HepG2 (cell line): ENCODE data around the gene ZNF23. TPM values are rescaled to one million over a fixed set of nuclear protein-coding genes. Genes with fewer than 3 reads are reported as not detected.

ENCODE experiments used
- CEBPB ChIP-seq: IDR thresholded peaks from 2 replicates; pipeline ENCODE4 v1.6.1; 2011; ENCODE audit warnings: low read depth, low read length, improper control_type of control experiment, borderline replicate concordance
- FOXO1 ChIP-seq: sonication (generic); formaldehyde crosslinking; IDR thresholded peaks from 2 replicates; pipeline ENCODE4 v1.4.0; 2020; ENCODE audit warnings: missing genetic modification reagents
- KDM1A ChIP-seq: IDR thresholded peaks from 2 replicates; pipeline ENCODE4 v1.6.1; 2016; ENCODE audit warnings: missing compliant biosample characterization
- NCOA2 ChIP-seq: sonication (generic); formaldehyde crosslinking; IDR thresholded peaks from 2 replicates; pipeline ENCODE4 v1.8.0; 2022; ENCODE audit warnings: inconsistent platforms
- NR3C1 ChIP-seq: sonication (generic); formaldehyde crosslinking; IDR thresholded peaks from 2 replicates; pipeline ENCODE4 v1.4.0; 2020; ENCODE audit warnings: missing genetic modification reagents
- REPIN1 ChIP-seq: sonication (generic); formaldehyde crosslinking; IDR thresholded peaks from 2 replicates; pipeline ENCODE4 v1.8.0; 2022; ENCODE audit warnings: missing genetic modification reagents, low read depth, mild to moderate bottlenecking, borderline replicate concordance
- SOX13 ChIP-seq, 3 experiments: fragments of 450-650 bp in 1 of 3; sonication (generic) in 1 of 3; formaldehyde crosslinking in 1 of 3; IDR thresholded peaks in 2 of 3; conservative IDR thresholded peaks in 1 of 3; 2 replicates each; pipeline versions ENCODE4 v1.5.0 to v1.6.1; 2016 to 2020; ENCODE audit warnings: antibody characterized with exemption in 1 of 3, mild to moderate bottlenecking in 1 of 3, missing compliant biosample characterization in 1 of 3, missing genetic modification reagents in 1 of 3, moderate library complexity in 1 of 3
- THAP11 ChIP-seq: IDR thresholded peaks from 2 replicates; pipeline ENCODE4 v1.6.1; 2016; ENCODE audit warnings: missing biosample characterization, missing genetic modification reagents
- U2AF1 ChIP-seq: fragments of 200-400 bp; formaldehyde crosslinking; optimal IDR thresholded peaks from 2 replicates; pipeline ENCODE3; 2017; ENCODE audit warnings: mild to moderate bottlenecking, low read depth, low read length
- ZBTB7A ChIP-seq: sonication (generic); formaldehyde crosslinking; IDR thresholded peaks from 2 replicates; pipeline ENCODE4 v1.8.0; 2022; ENCODE audit warnings: mild to moderate bottlenecking, missing genetic modification reagents
- ZFP36L2 ChIP-seq: sonication (generic); formaldehyde crosslinking; IDR thresholded peaks from 2 replicates; pipeline ENCODE4 v1.4.0; 2020; ENCODE audit warnings: missing genetic modification reagents
- ZKSCAN8 ChIP-seq: IDR thresholded peaks from 2 replicates; pipeline ENCODE4 v1.6.1; 2016; ENCODE audit warnings: borderline replicate concordance, missing genetic modification reagents, missing compliant biosample characterization
- ZNF256 ChIP-seq: sonication (generic); formaldehyde crosslinking; conservative IDR thresholded peaks from 2 replicates; pipeline ENCODE4 v1.4.0; 2020; ENCODE audit warnings: missing genetic modification reagents
- ZNF749 ChIP-seq: sonication (generic); formaldehyde crosslinking; IDR thresholded peaks from 2 replicates; pipeline ENCODE4 v1.8.0; 2022; ENCODE audit warnings: mild to moderate bottlenecking, missing genetic modification reagents, moderate library complexity, borderline replicate concordance
- ZNF777 ChIP-seq: sonication (generic); formaldehyde crosslinking; IDR thresholded peaks from 2 replicates; pipeline ENCODE4 v1.4.0; 2020; ENCODE audit warnings: missing genetic modification reagents
- ZNF792 ChIP-seq: IDR thresholded peaks from 2 replicates; pipeline ENCODE4 v1.6.1; 2016
- ZNF879 ChIP-seq: sonication (generic); formaldehyde crosslinking; IDR thresholded peaks from 2 replicates; pipeline ENCODE4 v1.8.1; 2023; ENCODE audit warnings: missing genetic modification reagents
- polyA plus RNA-seq, 8 experiments: library from polyadenylated mRNA; depleted of rRNA in 3 of 8; stranded (reverse) in 7 of 8; unstranded in 1 of 8; fragments of >200 nt; fragmentation: Illumina TruSeq in 4 of 8; extraction: Trizol in 4 of 8; gene quantifications; 2 replicates each; pipeline versions ENCODE4 v1.2.1 to v1.2.3, GENCODE V29; 2011 to 2016; ENCODE audit warnings: low read depth in 4 of 8, missing spikeins in 1 of 8, mixed read lengths in 1 of 8; ENCODE audit not compliant: insufficient read depth in 1 of 8
- total RNA-seq, 5 experiments: library from RNA; depleted of rRNA; stranded (reverse); fragments of >200 nt; fragmentation: Illumina TruSeq; extraction: Trizol; gene quantifications; 2 replicates each; pipeline ENCODE4 v1.2.3, GENCODE V29; 2016; ENCODE audit warnings: low read depth in 1 of 5
- TF ChIP-seq, protein P1 (sequence below): sonication (generic); formaldehyde crosslinking; IDR thresholded peaks from 2 replicates; pipeline ENCODE4 v1.4.0; 2020; ENCODE audit warnings: missing genetic modification reagents, borderline replicate concordance
- TF ChIP-seq, protein P2 (sequence below): sonication (generic); formaldehyde crosslinking; IDR thresholded peaks from 2 replicates; pipeline ENCODE4 v1.4.0; 2020; ENCODE audit warnings: mild to moderate bottlenecking, missing genetic modification reagents
- TF ChIP-seq, protein P3 (sequence below): IDR thresholded peaks from 2 replicates; pipeline ENCODE4 v1.6.1; 2016; ENCODE audit warnings: control low read depth
- TF ChIP-seq, protein P4 (sequence below): sonication (generic); formaldehyde crosslinking; IDR thresholded peaks from 2 replicates; pipeline ENCODE4 v1.8.0; 2023; ENCODE audit warnings: mild to moderate bottlenecking, missing genetic modification reagents

ZNF23 gene
- total and polyA plus RNA-seq, 2 of the 13 experiments (the other 11 are each of a cell fraction or from before 2014, with no cell fraction given) = 8.6 to 12.2 TPM

DNA sequence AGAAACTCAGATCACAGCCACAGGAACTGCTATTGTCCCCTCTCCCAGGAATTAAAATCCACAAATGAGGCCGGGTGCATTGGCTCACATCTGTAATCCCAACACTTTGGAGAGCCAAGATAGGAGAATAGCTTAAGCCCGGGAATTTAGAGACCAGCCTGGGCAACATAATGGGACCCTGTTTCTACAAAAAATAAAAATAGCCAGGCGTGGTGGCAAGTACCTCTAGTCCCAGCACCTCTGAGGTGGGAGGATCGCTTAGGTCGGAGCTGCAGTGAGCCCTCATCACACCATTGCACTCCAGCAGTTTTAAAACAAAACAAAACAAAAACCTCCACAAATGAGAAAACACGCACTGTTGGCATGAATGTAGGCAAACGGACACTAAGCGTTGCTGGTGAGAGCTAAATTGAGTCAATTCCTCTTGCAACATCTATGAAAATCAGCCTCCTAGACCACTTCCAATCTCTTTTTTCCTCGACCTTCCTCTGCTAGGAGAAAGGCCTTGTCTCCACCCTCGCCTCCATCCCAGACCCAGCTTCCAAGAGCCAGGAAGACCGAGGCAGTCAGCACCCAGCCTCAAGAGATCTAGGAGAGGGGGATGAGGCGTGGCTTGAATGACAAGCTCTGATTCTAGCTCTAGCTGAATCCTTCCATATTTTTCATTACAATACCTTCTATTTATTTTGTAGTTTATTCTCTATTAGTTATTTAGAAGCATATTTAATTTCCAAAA, 35.0 kb downstream of the ZNF23 start (continued):
- TF ChIP-seq, protein P1, sequence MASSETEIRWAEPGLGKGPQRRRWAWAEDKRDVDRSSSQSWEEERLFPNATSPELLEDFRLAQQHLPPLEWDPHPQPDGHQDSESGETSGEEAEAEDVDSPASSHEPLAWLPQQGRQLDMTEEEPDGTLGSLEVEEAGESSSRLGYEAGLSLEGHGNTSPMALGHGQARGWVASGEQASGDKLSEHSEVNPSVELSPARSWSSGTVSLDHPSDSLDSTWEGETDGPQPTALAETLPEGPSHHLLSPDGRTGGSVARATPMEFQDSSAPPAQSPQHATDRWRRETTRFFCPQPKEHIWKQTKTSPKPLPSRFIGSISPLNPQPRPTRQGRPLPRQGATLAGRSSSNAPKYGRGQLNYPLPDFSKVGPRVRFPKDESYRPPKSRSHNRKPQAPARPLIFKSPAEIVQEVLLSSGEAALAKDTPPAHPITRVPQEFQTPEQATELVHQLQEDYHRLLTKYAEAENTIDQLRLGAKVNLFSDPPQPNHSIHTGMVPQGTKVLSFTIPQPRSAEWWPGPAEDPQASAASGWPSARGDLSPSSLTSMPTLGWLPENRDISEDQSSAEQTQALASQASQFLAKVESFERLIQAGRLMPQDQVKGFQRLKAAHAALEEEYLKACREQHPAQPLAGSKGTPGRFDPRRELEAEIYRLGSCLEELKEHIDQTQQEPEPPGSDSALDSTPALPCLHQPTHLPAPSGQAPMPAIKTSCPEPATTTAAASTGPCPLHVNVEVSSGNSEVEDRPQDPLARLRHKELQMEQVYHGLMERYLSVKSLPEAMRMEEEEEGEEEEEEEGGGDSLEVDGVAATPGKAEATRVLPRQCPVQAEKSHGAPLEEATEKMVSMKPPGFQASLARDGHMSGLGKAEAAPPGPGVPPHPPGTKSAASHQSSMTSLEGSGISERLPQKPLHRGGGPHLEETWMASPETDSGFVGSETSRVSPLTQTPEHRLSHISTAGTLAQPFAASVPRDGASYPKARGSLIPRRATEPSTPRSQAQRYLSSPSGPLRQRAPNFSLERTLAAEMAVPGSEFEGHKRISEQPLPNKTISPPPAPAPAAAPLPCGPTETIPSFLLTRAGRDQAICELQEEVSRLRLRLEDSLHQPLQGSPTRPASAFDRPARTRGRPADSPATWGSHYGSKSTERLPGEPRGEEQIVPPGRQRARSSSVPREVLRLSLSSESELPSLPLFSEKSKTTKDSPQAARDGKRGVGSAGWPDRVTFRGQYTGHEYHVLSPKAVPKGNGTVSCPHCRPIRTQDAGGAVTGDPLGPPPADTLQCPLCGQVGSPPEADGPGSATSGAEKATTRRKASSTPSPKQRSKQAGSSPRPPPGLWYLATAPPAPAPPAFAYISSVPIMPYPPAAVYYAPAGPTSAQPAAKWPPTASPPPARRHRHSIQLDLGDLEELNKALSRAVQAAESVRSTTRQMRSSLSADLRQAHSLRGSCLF (CRISPR knock-in tag) = no peak
- TF ChIP-seq, protein P2, sequence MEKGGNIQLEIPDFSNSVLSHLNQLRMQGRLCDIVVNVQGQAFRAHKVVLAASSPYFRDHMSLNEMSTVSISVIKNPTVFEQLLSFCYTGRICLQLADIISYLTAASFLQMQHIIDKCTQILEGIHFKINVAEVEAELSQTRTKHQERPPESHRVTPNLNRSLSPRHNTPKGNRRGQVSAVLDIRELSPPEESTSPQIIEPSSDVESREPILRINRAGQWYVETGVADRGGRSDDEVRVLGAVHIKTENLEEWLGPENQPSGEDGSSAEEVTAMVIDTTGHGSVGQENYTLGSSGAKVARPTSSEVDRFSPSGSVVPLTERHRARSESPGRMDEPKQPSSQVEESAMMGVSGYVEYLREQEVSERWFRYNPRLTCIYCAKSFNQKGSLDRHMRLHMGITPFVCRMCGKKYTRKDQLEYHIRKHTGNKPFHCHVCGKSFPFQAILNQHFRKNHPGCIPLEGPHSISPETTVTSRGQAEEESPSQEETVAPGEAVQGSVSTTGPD (CRISPR knock-in tag) = no peak
- TF ChIP-seq, protein P3, sequence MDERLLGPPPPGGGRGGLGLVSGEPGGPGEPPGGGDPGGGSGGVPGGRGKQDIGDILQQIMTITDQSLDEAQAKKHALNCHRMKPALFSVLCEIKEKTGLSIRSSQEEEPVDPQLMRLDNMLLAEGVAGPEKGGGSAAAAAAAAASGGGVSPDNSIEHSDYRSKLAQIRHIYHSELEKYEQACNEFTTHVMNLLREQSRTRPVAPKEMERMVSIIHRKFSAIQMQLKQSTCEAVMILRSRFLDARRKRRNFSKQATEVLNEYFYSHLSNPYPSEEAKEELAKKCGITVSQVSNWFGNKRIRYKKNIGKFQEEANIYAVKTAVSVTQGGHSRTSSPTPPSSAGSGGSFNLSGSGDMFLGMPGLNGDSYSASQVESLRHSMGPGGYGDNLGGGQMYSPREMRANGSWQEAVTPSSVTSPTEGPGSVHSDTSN (CRISPR knock-in tag) = no peak
- TF ChIP-seq CEBPB (0 out of 2 replicates have a peak, but pooled peaks have one; percentile 13), ZNF256 (no peak), SOX13 (IDR thresholded peaks at IDR 0.05) (no peak), SOX13 (CRISPR knock-in tag; conservative IDR thresholded peaks at IDR 0.05 in 1 of 2, IDR thresholded peaks at IDR 0.05 in 1 of 2) (peak in 1 of 2 experiments; percentile 82; a peak in 1 of 4 replicates), REPIN1 (CRISPR knock-in tag) (no peak), ZBTB7A (CRISPR knock-in tag) (0 out of 2 replicates have a peak, but pooled peaks have one; percentile 5), ZNF777 (no peak), ZNF792 (CRISPR knock-in tag) (no peak), ZNF879 (CRISPR knock-in tag) (no peak), NR3C1 (CRISPR knock-in tag) (no peak), ZKSCAN8 (CRISPR knock-in tag) (no peak), ZNF749 (no peak), FOXO1 (CRISPR knock-in tag) (no peak), U2AF1 (no peak), NCOA2 (no peak), KDM1A (CRISPR knock-in tag) (0 out of 2 replicates have a peak, but pooled peaks have one; percentile 20), ZFP36L2 (CRISPR knock-in tag) (no peak), THAP11 (CRISPR knock-in tag) (no peak)
- TF ChIP-seq, protein P4, sequence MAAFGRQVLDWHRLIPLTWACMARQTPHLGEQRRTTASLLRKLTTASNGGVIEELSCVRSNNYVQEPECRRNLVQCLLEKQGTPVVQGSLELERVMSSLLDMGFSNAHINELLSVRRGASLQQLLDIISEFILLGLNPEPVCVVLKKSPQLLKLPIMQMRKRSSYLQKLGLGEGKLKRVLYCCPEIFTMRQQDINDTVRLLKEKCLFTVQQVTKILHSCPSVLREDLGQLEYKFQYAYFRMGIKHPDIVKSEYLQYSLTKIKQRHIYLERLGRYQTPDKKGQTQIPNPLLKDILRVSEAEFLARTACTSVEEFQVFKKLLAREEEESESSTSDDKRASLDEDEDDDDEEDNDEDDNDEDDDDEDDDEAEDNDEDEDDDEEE (CRISPR knock-in tag) = no peak
